Keratinocyte (primary cell): ENCODE data around the gene ZNF324B. TPM values are rescaled to one million over a fixed set of nuclear protein-coding genes. Genes with fewer than 3 reads are reported as not detected.

Experiments used
- DNase-seq: peaks from one replicate; pipeline ENCODE4 v3.0.0-alpha.2; 2011; ENCODE audit warnings: low read depth, missing footprints, low spot score
- FAIRE-seq: peaks from 2 replicates; lab custom pipeline; 2011; peaks lifted over from hg19 to GRCh38; lab: Jason Lieb, UNC
- H2AFZ ChIP-seq: 2 replicates; pipeline ENCODE4 v1.6.0; 2012; ENCODE audit warnings: low read length, control low read depth, inconsistent platforms; ENCODE audit not compliant: control insufficient read depth
- H3K27ac ChIP-seq: 2 replicates; pipeline ENCODE4 v1.5.1; 2011; ENCODE audit warnings: low read length; ENCODE audit not compliant: control insufficient read depth, insufficient read depth
- H3K27me3 ChIP-seq: 3 replicates; pipeline ENCODE4 v1.6.0; 2011; ENCODE audit warnings: low read length; ENCODE audit not compliant: control insufficient read depth, insufficient read depth; ENCODE audit errors: extremely low read depth
- H3K36me3 ChIP-seq, 2 experiments: 2 replicates in 1 of 2; 3 replicates in 1 of 2; pipeline ENCODE4 v1.5.1; 2011; ENCODE audit warnings: low read length in 2 of 2, mild to moderate bottlenecking in 1 of 2; ENCODE audit not compliant: control insufficient read depth in 2 of 2, insufficient read depth in 2 of 2; ENCODE audit errors: extremely low read depth in 1 of 2
- H3K4me1 ChIP-seq: 3 replicates; pipeline ENCODE4 v1.5.1; 2011; ENCODE audit warnings: low read length; ENCODE audit not compliant: control insufficient read depth, insufficient read depth; ENCODE audit errors: extremely low read depth
- H3K4me2 ChIP-seq: 3 replicates; pipeline ENCODE4 v1.6.0; 2011; ENCODE audit warnings: low read depth, low read length; ENCODE audit not compliant: control insufficient read depth, insufficient read depth; ENCODE audit errors: extremely low read depth
- H3K4me3 ChIP-seq, 3 experiments: fragments of 200-600 bp in 1 of 3; sonication (generic) in 1 of 3; 2 replicates in 2 of 3; 3 replicates in 1 of 3; pipeline ENCODE4 v1.5.1; 2011 to 2016; ENCODE audit warnings: low read length in 3 of 3, mild to moderate bottlenecking in 3 of 3, control low read depth in 2 of 3, inconsistent platforms in 1 of 3, low read depth in 1 of 3, mixed read lengths in 1 of 3, mixed run types in 1 of 3, moderate library complexity in 1 of 3; ENCODE audit not compliant: control insufficient read depth in 2 of 3, insufficient read depth in 2 of 3; ENCODE audit errors: extremely low read depth in 1 of 3
- H3K79me2 ChIP-seq: 2 replicates; pipeline ENCODE4 v1.6.0; 2012; ENCODE audit warnings: low read length; ENCODE audit not compliant: control insufficient read depth, insufficient read depth
- H3K9ac ChIP-seq: 3 replicates; pipeline ENCODE4 v1.6.0; 2011; ENCODE audit warnings: low read length; ENCODE audit not compliant: control insufficient read depth, insufficient read depth; ENCODE audit errors: extremely low read depth
- H3K9me1 ChIP-seq: 3 replicates; pipeline ENCODE4 v1.6.0; 2011; ENCODE audit warnings: low read length; ENCODE audit not compliant: control insufficient read depth, insufficient read depth; ENCODE audit errors: extremely low read depth
- H3K9me3 ChIP-seq: 2 replicates; pipeline ENCODE4 v1.5.1; 2012; ENCODE audit warnings: low read depth, low read length; ENCODE audit not compliant: control insufficient read depth
- H4K20me1 ChIP-seq: 3 replicates; pipeline ENCODE4 v1.6.0; 2011; ENCODE audit warnings: low read length; ENCODE audit not compliant: control insufficient read depth, insufficient read depth; ENCODE audit errors: extremely low read depth
- CTCF ChIP-seq, 3 experiments: IDR thresholded peaks in 1 of 3; conservative IDR thresholded peaks in 1 of 3; optimal IDR thresholded peaks in 1 of 3; 2 replicates in 2 of 3; 3 replicates in 1 of 3; pipeline versions ENCODE3 to v1.5.1; 2011; ENCODE audit warnings: low read length in 3 of 3, mild to moderate bottlenecking in 3 of 3, moderate library complexity in 2 of 3, control low read depth in 1 of 3, inconsistent platforms in 1 of 3; ENCODE audit not compliant: insufficient read depth in 2 of 3; ENCODE audit errors: extremely low read depth in 1 of 3
- EZH2 ChIP-seq: IDR thresholded peaks from one replicate; pipeline ENCODE4 v1.6.1; 2012; ENCODE audit warnings: inconsistent platforms, mild to moderate bottlenecking, low read length, moderate library complexity
- dilution Hi-C: fragments of 300-500 bp; cut with MboI; formaldehyde crosslinking; loops from one replicate; pipeline ENCODE4 v1.7.0; 2020; ENCODE audit warnings: low sequenced_read_pairs; ENCODE audit not compliant: extremely low pct_ligation_motif_present
- polyA plus RNA-seq, 5 experiments: library from polyadenylated mRNA; depleted of rRNA in 3 of 5; stranded (reverse) in 3 of 5; stranded (forward) in 1 of 5; unstranded in 1 of 5; fragments of >200 nt; gene quantifications; 1 replicate in 1 of 5; 2 replicates in 3 of 5; 3 replicates in 1 of 5; pipeline versions ENCODE4 v1.2.1 to v1.2.3, GENCODE V29; 2011 to 2012; ENCODE audit warnings: missing spikeins in 2 of 5, low read depth in 1 of 5, low replicate concordance in 1 of 5

The ZNF324B gene
- polyA plus RNA-seq, 1 donor (not counting 4 experiments of a cell fraction or from before 2014, with no cell fraction given): 2.0 TPM

GRCh38 chr19:58497634-58498170 lies 46.3 kb downstream of the ZNF324B start:
- dilution Hi-C loops: no loop called here
- no peak for FAIRE-seq
- Histone ChIP-seq H2AFZ (no peak overlapping the region), H3K4me3 (no peak overlapping the region), H3K9me1 (no peaks in the 10 kb centered on the region), H3K4me1 (peaks cover 12% of the 10 kb centered on the region), H4K20me1 (no peaks in the 10 kb centered on the region), H3K27me3 (no peaks in the 10 kb centered on the region), H3K9ac (no peak overlapping the region), H3K27ac (no peak overlapping the region), H3K4me2 (peak overlapping the region; percentile 78), H3K9me3 (no peaks in the 10 kb centered on the region), H3K36me3 (no peaks in the 10 kb centered on the region), H3K79me2 (no peaks in the 10 kb centered on the region)
- no peak for DNase-seq
- no peak for TF ChIP-seq CTCF (optimal IDR thresholded peaks at IDR 0.05 in 1 of 3, IDR thresholded peaks at IDR 0.05 in 1 of 3, conservative IDR thresholded peaks at IDR 0.05 in 1 of 3; ENCODE audit: extremely low read depth in 1 of 3, insufficient read depth in 2 of 3, low read length in 3 of 3)
- TF ChIP-seq EZH2: no peak

GRCh38 chr19:58498316-58499020 lies 47.0 kb downstream of the ZNF324B start:
- FAIRE-seq: no peak
- no peaks in the 10 kb centered on the region for H3K9me1 ChIP-seq
- no peaks in the 10 kb centered on the region for H4K20me1 ChIP-seq
- TF ChIP-seq EZH2: no peak
- peaks cover 12% of the 10 kb centered on the region for H3K4me1 ChIP-seq
- no peaks in the 10 kb centered on the region for H3K79me2 ChIP-seq
- H3K9me3 ChIP-seq: no peaks in the 10 kb centered on the region
- H3K9ac ChIP-seq: peak overlapping the region; percentile 61
- peak overlapping the region; percentile 44 to 62 (median 57) for H3K4me3 ChIP-seq
- DNase-seq: no peak
- peak overlapping the region; percentile 78 for H3K4me2 ChIP-seq
- dilution Hi-C loops: no loop called here
- H3K36me3 ChIP-seq: no peaks in the 10 kb centered on the region
- peak overlapping the region; percentile 91 for H2AFZ ChIP-seq
- peak overlapping the region; percentile 6 for H3K27ac ChIP-seq
- H3K27me3 ChIP-seq: no peaks in the 10 kb centered on the region
